Measurements from ENCODE around the gene CLDN5. TPM values are rescaled to one million over a fixed set of nuclear protein-coding genes. Genes with fewer than 3 reads are reported as not detected.

CLDN5 gene
- total RNA-seq, 2 experiments from 2014 or later, result not detected

DNA sequence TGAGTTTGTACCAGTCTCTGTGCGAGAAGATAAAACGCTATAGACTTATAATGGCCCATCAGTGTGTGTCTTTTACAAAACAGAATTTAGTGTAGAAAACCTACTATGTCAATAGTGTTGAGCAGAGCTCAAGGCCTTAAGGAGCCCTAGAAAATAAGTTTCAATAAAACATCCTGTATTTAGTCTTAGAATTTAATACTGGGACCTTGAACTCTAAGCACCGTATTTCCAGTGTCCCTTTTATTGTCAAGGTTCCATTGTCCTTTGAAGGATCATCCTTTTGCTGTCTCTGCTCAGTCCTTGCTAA lies 27.9 kb downstream of the CLDN5 start:
- POLR2A ChIA-PET, result interaction anchor here (0.6 kb wide), 1 partner anchor 59 kb away, joined by 3 read pairs; no protein-coding TSS in a partner anchor
- TF ChIP-seq, protein P1, sequence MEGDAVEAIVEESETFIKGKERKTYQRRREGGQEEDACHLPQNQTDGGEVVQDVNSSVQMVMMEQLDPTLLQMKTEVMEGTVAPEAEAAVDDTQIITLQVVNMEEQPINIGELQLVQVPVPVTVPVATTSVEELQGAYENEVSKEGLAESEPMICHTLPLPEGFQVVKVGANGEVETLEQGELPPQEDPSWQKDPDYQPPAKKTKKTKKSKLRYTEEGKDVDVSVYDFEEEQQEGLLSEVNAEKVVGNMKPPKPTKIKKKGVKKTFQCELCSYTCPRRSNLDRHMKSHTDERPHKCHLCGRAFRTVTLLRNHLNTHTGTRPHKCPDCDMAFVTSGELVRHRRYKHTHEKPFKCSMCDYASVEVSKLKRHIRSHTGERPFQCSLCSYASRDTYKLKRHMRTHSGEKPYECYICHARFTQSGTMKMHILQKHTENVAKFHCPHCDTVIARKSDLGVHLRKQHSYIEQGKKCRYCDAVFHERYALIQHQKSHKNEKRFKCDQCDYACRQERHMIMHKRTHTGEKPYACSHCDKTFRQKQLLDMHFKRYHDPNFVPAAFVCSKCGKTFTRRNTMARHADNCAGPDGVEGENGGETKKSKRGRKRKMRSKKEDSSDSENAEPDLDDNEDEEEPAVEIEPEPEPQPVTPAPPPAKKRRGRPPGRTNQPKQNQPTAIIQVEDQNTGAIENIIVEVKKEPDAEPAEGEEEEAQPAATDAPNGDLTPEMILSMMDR (conservative IDR thresholded peaks at IDR 0.05; ENCODE audit: low read length), result no peak
- no peak for TF ChIP-seq EZH2phosphoT487 (IDR thresholded peaks at IDR 0.05; ENCODE audit: borderline replicate concordance, low read depth, low read length)
- Histone ChIP-seq H2AFZ (ENCODE audit: low read length) (no peak overlapping the region), H3K27ac (ENCODE audit: low read depth, low read length, poor library complexity, severe bottlenecking) (no peak overlapping the region), H3K9me2 (ENCODE audit: insufficient read depth, low read length) (no peaks in the 10 kb centered on the region), H4K20me1 (ENCODE audit: insufficient read depth, low read length) (no peaks in the 10 kb centered on the region), H3K9me3 (ENCODE audit: low read length) (no peaks in the 10 kb centered on the region), H3K4me1 (ENCODE audit: insufficient read depth, low read length, poor library complexity, severe bottlenecking) (no peaks in the 10 kb centered on the region), H3K4me3 (ENCODE audit: low read depth, low read length, poor library complexity, severe bottlenecking) (no peak overlapping the region), H3K36me3 (ENCODE audit: insufficient read depth, low read length) (peaks cover 91% of the 10 kb centered on the region), H3K79me2 (ENCODE audit: insufficient read depth, low read depth, low read length) (no peaks in the 10 kb centered on the region), H3K4me2 (ENCODE audit: low read length) (no peak overlapping the region)
- CTCF ChIA-PET (ENCODE audit: unreplicated experiment), result no interaction called here
- BruUV-seq (replicated peaks), result no TSS peak
- intact Hi-C loops (cut with micrococcal nuclease; ENCODE audit: unreplicated experiment), result loop anchor here (5.0 kb wide), 1 partner anchor 136 kb away; no protein-coding TSS in a partner anchor
- DNase-seq (ENCODE audit: low spot score), result no peak

GRCh38 chr22:19495562-19496323 lies 28.5 kb downstream of the CLDN5 start:
- H3K9me3 ChIP-seq (ENCODE audit: low read length), result no peaks in the 10 kb centered on the region
- no peak overlapping the region for H3K4me2 ChIP-seq (ENCODE audit: low read length)
- no peak for TF ChIP-seq EZH2phosphoT487 (IDR thresholded peaks at IDR 0.05; ENCODE audit: borderline replicate concordance, low read depth, low read length)
- TF ChIP-seq, protein P1 (conservative IDR thresholded peaks at IDR 0.05; ENCODE audit: low read length), result 0 out of 2 replicates have a peak, but pooled peaks have one; percentile 29
- no peak overlapping the region for H2AFZ ChIP-seq (ENCODE audit: low read length)
- peaks cover 93% of the 10 kb centered on the region for H3K36me3 ChIP-seq (ENCODE audit: insufficient read depth, low read length)
- ChIA-PET POLR2A (interaction anchor here (0.6 kb wide), 1 partner anchor 60 kb away, joined by 3 read pairs; no protein-coding TSS in a partner anchor), CTCF (ENCODE audit: unreplicated experiment) (no interaction called here)
- no peak overlapping the region for H3K4me3 ChIP-seq (ENCODE audit: low read depth, low read length, poor library complexity, severe bottlenecking)
- no peaks in the 10 kb centered on the region for H4K20me1 ChIP-seq (ENCODE audit: insufficient read depth, low read length)
- no TSS peak for BruUV-seq (replicated peaks)
- intact Hi-C loops (cut with micrococcal nuclease; ENCODE audit: unreplicated experiment), result loop anchor here (5.0 kb wide), 1 partner anchor 137 kb away; no protein-coding TSS in a partner anchor
- no peaks in the 10 kb centered on the region for H3K79me2 ChIP-seq (ENCODE audit: insufficient read depth, low read depth, low read length)
- H3K9me2 ChIP-seq (ENCODE audit: insufficient read depth, low read length), result no peaks in the 10 kb centered on the region
- DNase-seq (ENCODE audit: low spot score), result peak; percentile 40
- no peak overlapping the region for H3K27ac ChIP-seq (ENCODE audit: low read depth, low read length, poor library complexity, severe bottlenecking)
- H3K4me1 ChIP-seq (ENCODE audit: insufficient read depth, low read length, poor library complexity, severe bottlenecking), result no peaks in the 10 kb centered on the region

- H3K9me2 ChIP-seq (ENCODE audit: insufficient read depth, low read length), result no peaks in the 10 kb centered on the region
- no peak for DNase-seq (ENCODE audit: low spot score)
- H3K27ac ChIP-seq (ENCODE audit: low read depth, low read length, poor library complexity, severe bottlenecking), result no peak overlapping the region
- intact Hi-C loops (cut with micrococcal nuclease; ENCODE audit: unreplicated experiment), result loop anchor here (5.0 kb wide), 1 partner anchor 138 kb away; no protein-coding TSS in a partner anchor
- BruUV-seq (replicated peaks), result no TSS peak
- TF ChIP-seq, protein P1 (conservative IDR thresholded peaks at IDR 0.05; ENCODE audit: low read length), result no peak
- no peak for TF ChIP-seq EZH2phosphoT487 (IDR thresholded peaks at IDR 0.05; ENCODE audit: borderline replicate concordance, low read depth, low read length)
- ChIA-PET POLR2A (no interaction called here), CTCF (ENCODE audit: unreplicated experiment) (no interaction called here)
- H3K4me2 ChIP-seq (ENCODE audit: low read length), result no peak overlapping the region
- no peaks in the 10 kb centered on the region for H3K4me1 ChIP-seq (ENCODE audit: insufficient read depth, low read length, poor library complexity, severe bottlenecking)
- H3K36me3 ChIP-seq (ENCODE audit: insufficient read depth, low read length), result peaks cover 91% of the 10 kb centered on the region
- peaks cover 3% of the 10 kb centered on the region; the same call in 1 of the 2 replicates for H3K79me2 ChIP-seq (ENCODE audit: insufficient read depth, low read depth, low read length)
- H3K4me3 ChIP-seq (ENCODE audit: low read depth, low read length, poor library complexity, severe bottlenecking), result no peak overlapping the region
- no peak overlapping the region for H2AFZ ChIP-seq (ENCODE audit: low read length)
- H3K9me3 ChIP-seq (ENCODE audit: low read length), result no peaks in the 10 kb centered on the region
- H4K20me1 ChIP-seq (ENCODE audit: insufficient read depth, low read length), result peaks cover 2% of the 10 kb centered on the region; the same call in 1 of the 2 replicates
Observed at GRCh38 chr22:19494676-19495173, 29.5 kb downstream of the CLDN5 start.

Data from OCI-LY7 (cell line).